GM08714 (cell line): Measurements from ENCODE around the gene COL13A1.

Experiments
- H3K4me3 ChIP-seq: fragments of 200-500 bp; sonication (Bioruptor generic); 2 replicates; pipeline ENCODE4 v1.5.1; 2014; ENCODE audit warnings: mild to moderate bottlenecking, low read length, inconsistent platforms
- ZNF274 ChIP-seq: IDR thresholded peaks from 2 replicates; pipeline ENCODE4 v1.6.1; 2012; ENCODE audit warnings: mild to moderate bottlenecking, low read depth, low read length

The COL13A1 gene

DNA sequence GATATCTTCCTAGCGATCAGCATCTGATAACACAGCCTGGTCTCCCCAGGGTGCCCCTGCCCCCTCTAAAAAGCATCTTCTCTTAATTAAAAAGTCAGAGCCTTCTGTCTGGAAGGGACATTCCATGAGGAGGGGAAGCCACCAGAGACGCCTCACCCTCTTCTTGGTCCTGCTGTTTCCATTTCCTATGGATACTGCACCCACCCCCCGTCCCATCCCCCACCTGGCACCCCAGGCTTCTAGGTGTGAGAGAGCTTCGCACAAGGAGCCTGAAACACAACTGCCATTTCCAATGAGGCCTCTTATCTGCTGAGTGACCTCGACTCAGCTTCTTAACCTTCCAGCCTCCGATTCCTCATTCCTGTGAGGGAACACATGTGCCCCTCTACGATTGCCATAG lies 51.4 kb downstream of the COL13A1 start:
- TF ChIP-seq ZNF274 = no peak
- no peak overlapping the region for H3K4me3 ChIP-seq

DNA sequence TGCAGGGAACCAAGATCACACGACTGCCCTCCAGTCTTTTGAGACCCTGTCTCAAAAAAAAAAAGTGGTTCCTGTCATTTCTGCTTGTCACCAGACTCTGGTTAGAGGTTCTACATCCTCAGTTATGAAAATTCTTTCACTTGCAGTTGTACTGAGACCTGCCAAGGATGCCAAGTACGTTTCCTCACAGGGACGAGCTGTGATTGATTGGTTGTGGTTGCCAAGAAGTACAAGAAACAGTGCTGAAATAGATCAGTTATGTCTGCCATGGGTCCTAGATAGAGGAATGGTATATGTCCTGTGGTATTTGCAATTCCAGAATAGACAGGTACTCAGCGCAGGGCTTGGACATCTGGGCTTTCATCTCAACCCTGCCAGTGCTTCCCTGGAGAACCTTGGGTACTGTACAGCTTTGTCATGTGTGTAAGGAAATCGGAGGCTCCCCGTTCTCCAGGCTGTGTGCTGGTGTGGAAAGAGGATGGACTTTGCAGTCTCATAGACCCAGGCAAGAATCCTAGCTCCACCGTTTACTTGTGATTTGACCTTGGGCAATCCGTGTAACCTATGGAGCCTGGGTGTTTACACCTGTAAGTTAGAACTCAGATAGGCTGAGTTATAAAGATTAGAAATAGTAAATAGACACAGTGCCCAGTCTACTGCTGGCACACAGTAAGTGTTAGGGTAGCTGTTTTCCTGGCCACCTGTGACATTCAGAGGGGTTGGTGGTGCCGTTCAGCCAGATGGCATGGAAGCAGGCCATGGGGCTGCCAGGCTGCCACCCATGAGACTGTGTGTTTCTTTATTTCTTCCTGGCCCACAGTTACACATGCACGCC lies 53.0 kb downstream of the COL13A1 start:
- TF ChIP-seq ZNF274 = no peak
- no peak overlapping the region for H3K4me3 ChIP-seq

DNA sequence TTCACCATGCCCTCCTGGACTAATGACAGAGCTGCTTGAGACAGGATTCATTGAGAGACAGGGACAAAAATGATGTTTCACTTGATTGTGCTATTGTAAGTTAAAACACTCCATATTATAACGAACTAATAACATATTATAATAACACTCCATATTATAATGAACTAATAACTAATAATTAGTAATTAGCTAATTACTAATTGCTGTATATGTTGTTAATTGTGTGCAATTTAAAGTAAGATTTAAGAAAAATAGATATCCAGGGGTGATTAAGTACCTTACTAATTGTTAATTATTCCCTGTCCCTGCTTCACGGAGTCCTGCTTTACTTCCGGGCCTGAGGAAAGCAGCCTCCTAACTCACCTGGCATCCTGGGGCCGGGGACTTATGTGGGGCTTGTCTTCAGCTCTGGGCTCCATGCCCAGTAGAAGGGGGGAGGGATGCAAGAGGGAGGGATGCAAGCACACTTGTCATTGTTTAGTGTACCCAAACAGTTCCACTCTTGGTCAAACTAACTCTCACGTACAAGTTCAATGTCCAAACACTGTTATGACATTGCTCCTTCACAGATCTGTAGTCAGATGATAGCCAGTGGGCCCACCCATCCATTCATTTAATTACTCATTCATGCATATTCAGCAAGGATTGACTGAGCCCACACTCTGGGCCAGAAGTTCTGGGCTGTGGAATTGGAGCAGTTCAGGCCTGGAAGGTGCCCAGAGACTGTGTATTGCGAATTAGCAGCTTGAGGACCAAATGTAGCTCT lies 53.8 kb downstream of the COL13A1 start:
- TF ChIP-seq ZNF274 = no peak
- H3K4me3 ChIP-seq = no peak overlapping the region

DNA sequence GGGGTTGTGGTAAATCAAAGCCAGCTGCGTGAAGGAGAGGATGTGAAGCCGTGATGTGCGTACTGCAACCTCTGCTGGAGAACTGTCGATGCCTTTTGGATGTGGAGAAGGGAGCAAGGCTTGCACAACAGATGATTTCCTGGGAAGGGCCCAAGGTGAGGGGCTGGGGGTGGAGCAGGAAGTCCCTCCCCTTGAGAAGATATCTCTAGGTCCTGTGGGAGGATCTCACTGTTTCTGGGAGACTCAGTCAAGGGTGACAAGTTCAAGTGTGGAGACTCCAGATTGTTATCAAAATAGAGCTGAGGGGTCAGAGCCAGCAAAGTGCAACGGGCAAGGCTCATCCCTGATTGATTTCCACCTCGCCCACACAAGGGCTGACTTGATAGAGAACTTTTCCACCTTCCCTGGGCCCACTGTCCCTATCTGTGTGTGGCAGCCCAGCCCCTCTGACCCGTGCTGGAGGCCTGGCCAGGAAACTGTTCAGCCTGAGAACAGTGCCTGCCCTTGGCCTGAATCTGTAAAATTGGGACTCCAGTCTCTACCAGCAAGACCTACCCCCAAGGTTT lies 55.0 kb downstream of the COL13A1 start:
- no peak for TF ChIP-seq ZNF274
- H3K4me3 ChIP-seq = no peak overlapping the region

DNA sequence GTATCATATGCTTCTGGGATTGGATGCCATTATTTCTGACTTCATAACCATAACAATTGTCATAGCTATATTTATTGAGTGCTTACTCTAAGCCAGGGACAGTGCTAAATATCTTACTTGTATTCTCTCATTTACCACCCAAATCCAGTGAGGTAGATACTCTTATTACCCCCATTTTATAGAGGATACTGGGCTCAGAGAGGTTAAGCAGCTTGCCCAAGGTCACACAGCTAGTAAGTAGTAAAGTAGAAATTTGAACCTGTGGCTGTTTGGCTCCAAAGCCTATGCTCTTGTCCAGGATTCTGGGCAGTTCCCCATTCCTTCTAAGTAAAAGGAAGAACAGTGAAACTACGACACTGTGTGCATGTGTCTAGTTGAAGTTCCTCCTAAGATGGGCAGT lies 56.5 kb downstream of the COL13A1 start:
- no peak overlapping the region for H3K4me3 ChIP-seq
- no peak for TF ChIP-seq ZNF274

DNA sequence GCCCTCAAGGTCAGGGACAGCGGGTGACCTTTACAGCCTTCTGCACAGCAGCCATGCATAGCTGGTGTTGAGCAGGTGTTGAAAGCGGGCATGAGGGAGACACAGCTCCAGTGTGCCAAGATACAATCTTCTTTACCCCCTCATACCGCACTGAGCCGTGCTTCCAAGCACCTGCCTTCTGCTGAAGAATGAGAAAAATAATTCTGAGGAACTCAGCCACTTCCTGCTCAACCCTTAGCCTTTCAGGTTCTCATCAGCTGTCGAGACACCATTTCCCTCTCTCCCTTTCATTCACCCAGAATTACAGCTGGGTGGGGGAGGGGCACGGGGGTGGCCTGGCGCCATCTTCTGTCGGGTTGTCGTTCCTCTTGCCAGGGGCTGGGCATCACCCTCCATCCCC lies 58.6 kb downstream of the COL13A1 start:
- H3K4me3 ChIP-seq = no peak overlapping the region
- no peak for TF ChIP-seq ZNF274

DNA sequence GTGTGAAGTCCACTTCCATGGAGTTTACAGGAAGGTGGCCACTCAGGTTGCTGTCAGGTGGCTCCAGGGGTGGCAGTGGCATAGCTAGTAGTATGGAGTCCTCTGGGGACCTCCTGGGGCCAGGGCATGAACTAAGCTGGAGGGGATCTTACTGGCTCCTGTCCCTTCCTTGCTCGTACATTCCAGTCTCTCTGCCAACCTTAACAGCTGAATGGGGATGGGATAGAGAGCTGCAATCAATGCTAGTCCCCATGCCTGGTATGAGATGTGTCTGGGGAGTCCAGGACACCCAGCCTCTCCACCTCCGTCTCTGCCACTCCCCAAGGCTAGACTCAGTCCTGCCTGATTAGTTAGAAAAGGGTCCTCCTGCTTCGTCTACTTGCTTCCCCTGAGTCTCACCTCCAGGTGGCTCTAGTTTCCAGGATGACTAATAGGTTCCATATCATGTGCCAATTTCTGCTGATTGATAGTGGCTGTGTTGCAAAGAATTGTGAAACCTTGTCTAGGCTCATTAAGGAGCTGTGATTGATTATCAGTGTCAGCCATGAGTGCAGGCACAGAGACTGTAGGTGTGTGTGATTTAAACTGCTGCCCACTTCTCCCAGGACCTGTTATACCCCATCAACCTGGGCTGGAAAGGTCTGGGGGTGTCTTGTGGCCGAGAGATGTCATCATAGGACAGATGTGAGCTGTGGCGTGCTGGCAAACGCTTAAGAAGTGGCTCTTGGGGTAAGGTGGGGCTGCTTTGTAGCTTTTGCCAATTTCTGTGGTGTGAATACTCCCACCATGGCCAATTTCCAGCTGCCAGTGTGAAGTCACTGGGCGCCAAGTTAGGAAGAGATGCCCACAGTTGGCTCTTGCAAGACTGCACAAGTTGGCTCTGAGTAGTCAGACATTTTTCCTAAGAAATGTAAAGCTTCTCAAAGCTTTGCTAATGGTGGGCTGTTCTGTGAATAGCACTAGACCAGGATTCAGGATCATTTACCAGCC lies 59.8 kb downstream of the COL13A1 start:
- H3K4me3 ChIP-seq = no peak overlapping the region
- TF ChIP-seq ZNF274 = no peak

DNA sequence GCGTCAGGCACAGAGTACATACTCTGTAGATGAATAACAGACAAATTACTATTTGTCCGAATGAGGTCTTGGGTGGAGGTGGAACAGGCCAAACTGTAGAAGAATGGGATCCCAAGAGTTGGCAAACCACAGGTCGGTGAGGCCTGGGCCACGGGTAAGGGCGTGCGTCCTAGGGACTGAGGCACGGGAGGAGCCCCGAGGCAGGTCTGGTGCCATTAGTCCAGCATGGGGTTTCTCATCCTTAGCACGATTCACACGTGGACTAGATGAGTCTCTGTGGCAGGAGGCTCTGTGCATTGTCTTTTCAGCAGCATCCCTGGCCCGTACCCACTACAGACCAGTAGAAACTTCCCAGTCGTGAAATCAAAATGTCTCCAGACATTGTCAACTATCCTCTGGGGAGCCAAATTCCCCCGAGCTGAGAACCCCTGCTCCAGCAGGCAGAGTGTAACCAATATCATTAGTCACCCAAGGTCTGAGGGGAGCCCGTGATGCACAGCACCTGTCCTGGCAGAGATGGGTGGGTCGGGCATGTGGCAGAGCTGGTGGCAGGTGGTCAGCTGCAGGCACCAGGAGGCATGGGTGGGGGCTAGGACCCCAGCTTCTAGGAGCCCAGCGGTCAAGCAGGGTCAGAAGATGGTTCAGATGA lies 61.3 kb downstream of the COL13A1 start:
- no peak overlapping the region for H3K4me3 ChIP-seq
- no peak for TF ChIP-seq ZNF274

DNA sequence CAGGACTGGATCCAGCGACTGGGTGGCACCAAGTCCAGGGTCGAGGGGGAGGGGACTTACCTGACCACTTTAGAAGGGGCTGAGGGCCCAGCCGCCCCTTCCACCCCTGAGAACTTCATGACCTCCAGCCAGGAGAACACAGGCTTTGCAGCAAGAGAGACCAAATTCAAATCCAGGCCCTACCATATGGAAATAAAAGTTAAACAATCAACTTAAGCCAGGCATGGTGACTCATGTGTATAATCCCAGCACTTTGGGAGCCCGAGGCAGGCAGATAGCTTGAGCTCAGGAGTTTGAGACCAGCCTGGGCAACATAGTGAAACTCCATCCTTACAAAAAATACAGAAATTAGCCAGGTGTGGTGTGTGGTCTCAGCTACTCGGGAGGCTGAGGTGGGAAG lies 61.9 kb downstream of the COL13A1 start:
- no peak overlapping the region for H3K4me3 ChIP-seq
- no peak for TF ChIP-seq ZNF274

DNA sequence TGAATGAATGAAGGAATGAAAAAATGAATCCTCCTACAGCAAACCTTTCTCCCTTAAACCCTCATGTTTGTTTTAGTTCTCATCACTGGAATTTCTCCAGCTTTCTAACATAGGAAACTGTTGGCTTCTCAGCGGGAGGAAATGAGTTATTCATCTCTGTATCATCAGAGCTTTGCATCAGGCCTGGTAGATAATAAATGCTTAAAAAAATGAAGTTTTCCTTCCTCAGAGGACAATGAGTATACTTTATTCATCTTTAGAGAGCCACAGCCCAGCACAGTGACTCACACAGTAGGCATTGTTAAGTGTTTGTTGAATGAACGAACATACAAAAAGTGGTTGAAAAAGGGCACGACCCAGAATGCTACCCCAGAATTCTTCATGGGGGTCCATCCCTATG lies 62.6 kb downstream of the COL13A1 start:
- H3K4me3 ChIP-seq = no peak overlapping the region
- TF ChIP-seq ZNF274 = no peak

DNA sequence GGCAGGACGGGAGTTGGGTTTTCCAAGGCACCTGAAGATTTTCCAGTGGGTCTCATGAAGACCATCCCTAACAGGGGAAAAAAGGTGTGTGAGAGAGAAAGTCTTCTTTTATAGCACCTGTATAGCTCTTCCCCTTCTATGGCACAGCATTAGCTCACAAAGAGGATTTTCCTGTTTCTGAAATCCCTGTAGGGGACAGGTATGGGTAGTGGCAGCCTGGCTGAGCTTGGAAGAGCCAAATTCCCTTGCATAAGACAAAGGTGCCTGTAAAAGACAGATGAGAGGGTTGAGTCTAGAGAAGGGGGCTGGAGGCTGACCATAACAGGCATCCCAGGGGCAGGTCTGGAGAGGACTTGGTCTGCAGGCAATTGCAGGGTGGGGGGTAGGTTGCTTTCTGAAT lies 63.7 kb downstream of the COL13A1 start:
- TF ChIP-seq ZNF274 = no peak
- no peak overlapping the region for H3K4me3 ChIP-seq

DNA sequence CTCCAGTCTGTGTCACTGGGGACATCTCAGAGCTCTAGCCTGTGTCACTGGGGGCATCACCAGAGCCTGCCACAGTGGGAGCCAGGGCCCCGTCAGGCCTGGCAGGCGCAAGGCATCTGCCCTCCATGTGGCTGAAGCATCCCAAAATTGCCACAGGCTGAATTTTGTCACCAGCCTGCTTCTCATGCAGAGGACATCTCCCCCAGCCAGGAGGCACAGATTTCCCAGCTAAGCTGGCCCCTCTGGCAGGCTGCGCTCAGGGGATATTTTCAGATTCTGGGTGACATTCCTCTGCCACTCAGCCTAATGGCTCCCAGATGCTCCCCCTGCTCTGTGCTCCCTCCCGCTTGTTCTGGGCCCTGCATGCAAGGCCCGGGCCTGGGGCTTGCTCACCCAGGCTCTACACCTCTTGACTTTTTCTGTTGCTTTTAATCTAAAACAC lies 64.6 kb downstream of the COL13A1 start:
- no peak overlapping the region for H3K4me3 ChIP-seq
- TF ChIP-seq ZNF274 = no peak
